ENCODE data around the gene TM9SF3.
A peak's percentile ranks its signal among the peaks of the same experiment; 100 is the strongest.

The TM9SF3 gene

GRCh38 chr10:96616961-96617360, 30.1 kb upstream of the TM9SF3 start:
- no peak overlapping the region for H3K4me3 ChIP-seq (ENCODE audit: low read length)
- no peaks in the 10 kb centered on the region for H3K9me3 ChIP-seq (replicated peaks; ENCODE audit: low read length)
- peaks cover 3% of the 10 kb centered on the region for H3K27me3 ChIP-seq (ENCODE audit: control insufficient read depth, insufficient read depth, low read length)
- H3K4me2 ChIP-seq (ENCODE audit: low read length), result no peak overlapping the region
- H3K9ac ChIP-seq (ENCODE audit: low read depth, low read length), result no peak overlapping the region
- no peaks in the 10 kb centered on the region for H3K36me3 ChIP-seq (ENCODE audit: insufficient read depth, low read length)
- peaks cover 14% of the 10 kb centered on the region for H3K4me1 ChIP-seq (ENCODE audit: control insufficient read depth, insufficient read depth, low read length)

- no peak overlapping the region for H3K4me2 ChIP-seq (ENCODE audit: low read length)
- peaks cover 14% of the 10 kb centered on the region for H3K4me1 ChIP-seq (ENCODE audit: control insufficient read depth, insufficient read depth, low read length)
- H3K4me3 ChIP-seq (ENCODE audit: low read length), result no peak overlapping the region
- no peaks in the 10 kb centered on the region for H3K36me3 ChIP-seq (ENCODE audit: insufficient read depth, low read length)
- no peak overlapping the region for H3K9ac ChIP-seq (ENCODE audit: low read depth, low read length)
- peaks cover 3% of the 10 kb centered on the region for H3K27me3 ChIP-seq (ENCODE audit: control insufficient read depth, insufficient read depth, low read length)
- no peaks in the 10 kb centered on the region for H3K9me3 ChIP-seq (replicated peaks; ENCODE audit: low read length)
These were observed 27.7 kb upstream of the TM9SF3 start for GRCh38 chr10:96614515-96614914.

- no peak overlapping the region for H3K4me2 ChIP-seq (ENCODE audit: low read length)
- no peaks in the 10 kb centered on the region for H3K36me3 ChIP-seq (ENCODE audit: insufficient read depth, low read length)
These were observed 26.8 kb upstream of the TM9SF3 start for GRCh38 chr10:96613576-96613975.

GRCh38 chr10:96612055-96612830, 25.4 kb upstream of the TM9SF3 start:
- peaks cover under 1% of the 10 kb centered on the region for H3K27me3 ChIP-seq (ENCODE audit: control insufficient read depth, insufficient read depth, low read length)
- peaks cover 14% of the 10 kb centered on the region for H3K4me1 ChIP-seq (ENCODE audit: control insufficient read depth, insufficient read depth, low read length)
- no peak overlapping the region for H3K4me2 ChIP-seq (ENCODE audit: low read length)
- no peak overlapping the region for H3K4me3 ChIP-seq (ENCODE audit: low read length)
- no peaks in the 10 kb centered on the region for H3K9me3 ChIP-seq (replicated peaks; ENCODE audit: low read length)
- H3K9ac ChIP-seq (ENCODE audit: low read depth, low read length), result no peak overlapping the region
- no peaks in the 10 kb centered on the region for H3K36me3 ChIP-seq (ENCODE audit: insufficient read depth, low read length)

More at GRCh38 chr10:96613576-96613975, 26.8 kb upstream of the TM9SF3 start:
- H3K27me3 ChIP-seq (ENCODE audit: control insufficient read depth, insufficient read depth, low read length), result peaks cover 3% of the 10 kb centered on the region
- peaks cover 9% of the 10 kb centered on the region for H3K4me1 ChIP-seq (ENCODE audit: control insufficient read depth, insufficient read depth, low read length)
- H3K9ac ChIP-seq (ENCODE audit: low read depth, low read length), result no peak overlapping the region
- H3K4me3 ChIP-seq (ENCODE audit: low read length), result no peak overlapping the region
- no peaks in the 10 kb centered on the region for H3K9me3 ChIP-seq (replicated peaks; ENCODE audit: low read length)

- no peaks in the 10 kb centered on the region for H3K27me3 ChIP-seq (ENCODE audit: control insufficient read depth, insufficient read depth, low read length)
- H3K36me3 ChIP-seq (ENCODE audit: insufficient read depth, low read length), result no peaks in the 10 kb centered on the region
- peaks cover 26% of the 10 kb centered on the region for H3K4me1 ChIP-seq (ENCODE audit: control insufficient read depth, insufficient read depth, low read length)
- H3K4me3 ChIP-seq (ENCODE audit: low read length), result no peak overlapping the region
- H3K4me2 ChIP-seq (ENCODE audit: low read length), result no peak overlapping the region
- no peak overlapping the region for H3K9ac ChIP-seq (ENCODE audit: low read depth, low read length)
- H3K9me3 ChIP-seq (replicated peaks; ENCODE audit: low read length), result no peaks in the 10 kb centered on the region
These were observed 24.0 kb upstream of the TM9SF3 start for GRCh38 chr10:96610817-96611216.

GRCh38 chr10:96609510-96609909, 22.7 kb upstream of the TM9SF3 start:
- Histone ChIP-seq H3K4me1 (ENCODE audit: control insufficient read depth, insufficient read depth, low read length) (peaks cover 21% of the 10 kb centered on the region), H3K9ac (ENCODE audit: low read depth, low read length) (no peak overlapping the region), H3K27me3 (ENCODE audit: control insufficient read depth, insufficient read depth, low read length) (no peaks in the 10 kb centered on the region), H3K4me3 (ENCODE audit: low read length) (no peak overlapping the region), H3K4me2 (ENCODE audit: low read length) (no peak overlapping the region), H3K9me3 (replicated peaks; ENCODE audit: low read length) (no peaks in the 10 kb centered on the region), H3K36me3 (ENCODE audit: insufficient read depth, low read length) (no peaks in the 10 kb centered on the region)

GRCh38 chr10:96608805-96609204, 22.0 kb upstream of the TM9SF3 start:
- H3K9ac ChIP-seq (ENCODE audit: low read depth, low read length), result no peak overlapping the region
- no peaks in the 10 kb centered on the region for H3K9me3 ChIP-seq (replicated peaks; ENCODE audit: low read length)
- H3K4me1 ChIP-seq (ENCODE audit: control insufficient read depth, insufficient read depth, low read length), result peaks cover 17% of the 10 kb centered on the region
- no peaks in the 10 kb centered on the region for H3K27me3 ChIP-seq (ENCODE audit: control insufficient read depth, insufficient read depth, low read length)
- H3K4me3 ChIP-seq (ENCODE audit: low read length), result no peak overlapping the region
- no peak overlapping the region for H3K4me2 ChIP-seq (ENCODE audit: low read length)
- H3K36me3 ChIP-seq (ENCODE audit: insufficient read depth, low read length), result no peaks in the 10 kb centered on the region

GRCh38 chr10:96608262-96608661, 21.4 kb upstream of the TM9SF3 start:
- no peak overlapping the region for H3K9ac ChIP-seq (ENCODE audit: low read depth, low read length)
- H3K4me1 ChIP-seq (ENCODE audit: control insufficient read depth, insufficient read depth, low read length), result peaks cover 17% of the 10 kb centered on the region
- H3K36me3 ChIP-seq (ENCODE audit: insufficient read depth, low read length), result no peaks in the 10 kb centered on the region
- H3K9me3 ChIP-seq (replicated peaks; ENCODE audit: low read length), result no peaks in the 10 kb centered on the region
- H3K4me2 ChIP-seq (ENCODE audit: low read length), result no peak overlapping the region
- no peak overlapping the region for H3K4me3 ChIP-seq (ENCODE audit: low read length)
- H3K27me3 ChIP-seq (ENCODE audit: control insufficient read depth, insufficient read depth, low read length), result no peaks in the 10 kb centered on the region

GRCh38 chr10:96606946-96607345, 20.1 kb upstream of the TM9SF3 start:
- H3K4me3 ChIP-seq (ENCODE audit: low read length), result no peak overlapping the region
- H3K4me1 ChIP-seq (ENCODE audit: control insufficient read depth, insufficient read depth, low read length), result peaks cover 17% of the 10 kb centered on the region
- H3K27me3 ChIP-seq (ENCODE audit: control insufficient read depth, insufficient read depth, low read length), result no peaks in the 10 kb centered on the region
- H3K4me2 ChIP-seq (ENCODE audit: low read length), result peak overlapping the region; percentile 67
- peak overlapping the region; percentile 67 for H3K9ac ChIP-seq (ENCODE audit: low read depth, low read length)
- no peaks in the 10 kb centered on the region for H3K9me3 ChIP-seq (replicated peaks; ENCODE audit: low read length)
- H3K36me3 ChIP-seq (ENCODE audit: insufficient read depth, low read length), result no peaks in the 10 kb centered on the region

GRCh38 chr10:96606216-96606615, 19.4 kb upstream of the TM9SF3 start:
- Histone ChIP-seq H3K4me1 (ENCODE audit: control insufficient read depth, insufficient read depth, low read length) (peaks cover 17% of the 10 kb centered on the region), H3K4me3 (ENCODE audit: low read length) (peak overlapping the region; percentile 38), H3K36me3 (ENCODE audit: insufficient read depth, low read length) (no peaks in the 10 kb centered on the region), H3K4me2 (ENCODE audit: low read length) (peak overlapping the region; percentile 67), H3K27me3 (ENCODE audit: control insufficient read depth, insufficient read depth, low read length) (no peaks in the 10 kb centered on the region), H3K9ac (ENCODE audit: low read depth, low read length) (peak overlapping the region; percentile 67), H3K9me3 (replicated peaks; ENCODE audit: low read length) (no peaks in the 10 kb centered on the region)

GRCh38 chr10:96600337-96600736, 13.5 kb upstream of the TM9SF3 start:
- Histone ChIP-seq H3K9me3 (replicated peaks; ENCODE audit: low read length) (no peaks in the 10 kb centered on the region), H3K36me3 (ENCODE audit: insufficient read depth, low read length) (no peaks in the 10 kb centered on the region), H3K27me3 (ENCODE audit: control insufficient read depth, insufficient read depth, low read length) (peaks cover 3% of the 10 kb centered on the region), H3K4me1 (ENCODE audit: control insufficient read depth, insufficient read depth, low read length) (no peaks in the 10 kb centered on the region), H3K4me2 (ENCODE audit: low read length) (no peak overlapping the region), H3K9ac (ENCODE audit: low read depth, low read length) (no peak overlapping the region), H3K4me3 (ENCODE audit: low read length) (no peak overlapping the region)

- H3K36me3 ChIP-seq (ENCODE audit: insufficient read depth, low read length), result no peaks in the 10 kb centered on the region
These were observed 12.0 kb upstream of the TM9SF3 start for GRCh38 chr10:96598846-96599245.

More at GRCh38 chr10:96598846-96599245, 12.0 kb upstream of the TM9SF3 start:
- no peak overlapping the region for H3K4me3 ChIP-seq (ENCODE audit: low read length)
- H3K4me1 ChIP-seq (ENCODE audit: control insufficient read depth, insufficient read depth, low read length), result no peaks in the 10 kb centered on the region
- no peaks in the 10 kb centered on the region for H3K9me3 ChIP-seq (replicated peaks; ENCODE audit: low read length)
- no peak overlapping the region for H3K9ac ChIP-seq (ENCODE audit: low read depth, low read length)
- no peak overlapping the region for H3K4me2 ChIP-seq (ENCODE audit: low read length)
- H3K27me3 ChIP-seq (ENCODE audit: control insufficient read depth, insufficient read depth, low read length), result peaks cover 3% of the 10 kb centered on the region
